Lower leg skin (tissue), 4 donors: Measurements from ENCODE around the gene UBAC2. TPM values are rescaled to one million over a fixed set of nuclear protein-coding genes. Genes with fewer than 3 reads are reported as not detected.
A peak's percentile ranks its signal among the peaks of the same experiment; 100 is the strongest.

Experiments
- DNase-seq, 2 donors: peaks; one replicate each; pipeline ENCODE4 v3.0.0-alpha.2; 2019; ENCODE audit warnings: low spot score in 2 of 2
- H3K4me3 ChIP-seq: fragments of 200-600 bp; sonication (generic); 2 replicates; pipeline ENCODE4 v1.5.1; 2017; ENCODE audit warnings: mild to moderate bottlenecking, low read depth; ENCODE audit not compliant: poor library complexity, severe bottlenecking
- POLR2A ChIP-seq, 2 donors: fragments of 450-650 bp; IDR thresholded peaks; one replicate each; pipeline ENCODE4 v1.6.1; 2016 to 2017; ENCODE audit warnings: antibody characterized with exemption in 2 of 2, mild to moderate bottlenecking in 1 of 2, moderate library complexity in 1 of 2
- WGBS, 2 donors: methylation state at CpG; one replicate each; pipeline ENCODE4 v1.1.5; 2018; 5-methylcytosine and 5-hydroxymethylcytosine counted together
- intact Hi-C: fragments of 100-400 bp; cut with DNase I; formaldehyde crosslinking; loops from one replicate; pipeline ENCODE4 v1.15.0; 2023; ENCODE audit warnings: low total_unique reads
- total RNA-seq, 4 donors: library from RNA; depleted of rRNA; stranded (reverse); fragments of >200 nt; gene quantifications; one replicate each; pipeline ENCODE4 v1.1.0, GENCODE V29; 2016
- TF ChIP-seq, protein P1 (sequence below), 3 donors: fragments of 450-650 bp; IDR thresholded peaks; one replicate each; pipeline ENCODE4 v1.5.1; 2016; ENCODE audit warnings: antibody characterized with exemption in 3 of 3, mild to moderate bottlenecking in 3 of 3, moderate library complexity in 2 of 3

UBAC2 gene
- total RNA-seq, 4 donors from 2014 or later = 94.8 to 125 (median 106) TPM

GRCh38 chr13:99308471-99309087 lies 107.9 kb downstream of the UBAC2 start:
- WGBS, 2 donors = 70 to 82% methylated on average over 3 of the region's 3 CpGs
- no peak for TF ChIP-seq POLR2A (IDR thresholded peaks at IDR 0.05)
- TF ChIP-seq, protein P1, sequence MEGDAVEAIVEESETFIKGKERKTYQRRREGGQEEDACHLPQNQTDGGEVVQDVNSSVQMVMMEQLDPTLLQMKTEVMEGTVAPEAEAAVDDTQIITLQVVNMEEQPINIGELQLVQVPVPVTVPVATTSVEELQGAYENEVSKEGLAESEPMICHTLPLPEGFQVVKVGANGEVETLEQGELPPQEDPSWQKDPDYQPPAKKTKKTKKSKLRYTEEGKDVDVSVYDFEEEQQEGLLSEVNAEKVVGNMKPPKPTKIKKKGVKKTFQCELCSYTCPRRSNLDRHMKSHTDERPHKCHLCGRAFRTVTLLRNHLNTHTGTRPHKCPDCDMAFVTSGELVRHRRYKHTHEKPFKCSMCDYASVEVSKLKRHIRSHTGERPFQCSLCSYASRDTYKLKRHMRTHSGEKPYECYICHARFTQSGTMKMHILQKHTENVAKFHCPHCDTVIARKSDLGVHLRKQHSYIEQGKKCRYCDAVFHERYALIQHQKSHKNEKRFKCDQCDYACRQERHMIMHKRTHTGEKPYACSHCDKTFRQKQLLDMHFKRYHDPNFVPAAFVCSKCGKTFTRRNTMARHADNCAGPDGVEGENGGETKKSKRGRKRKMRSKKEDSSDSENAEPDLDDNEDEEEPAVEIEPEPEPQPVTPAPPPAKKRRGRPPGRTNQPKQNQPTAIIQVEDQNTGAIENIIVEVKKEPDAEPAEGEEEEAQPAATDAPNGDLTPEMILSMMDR (IDR thresholded peaks at IDR 0.05) = no peak
- no peak overlapping the region for H3K4me3 ChIP-seq
- intact Hi-C loops = no loop called here
- DNase-seq = no peak

DNA sequence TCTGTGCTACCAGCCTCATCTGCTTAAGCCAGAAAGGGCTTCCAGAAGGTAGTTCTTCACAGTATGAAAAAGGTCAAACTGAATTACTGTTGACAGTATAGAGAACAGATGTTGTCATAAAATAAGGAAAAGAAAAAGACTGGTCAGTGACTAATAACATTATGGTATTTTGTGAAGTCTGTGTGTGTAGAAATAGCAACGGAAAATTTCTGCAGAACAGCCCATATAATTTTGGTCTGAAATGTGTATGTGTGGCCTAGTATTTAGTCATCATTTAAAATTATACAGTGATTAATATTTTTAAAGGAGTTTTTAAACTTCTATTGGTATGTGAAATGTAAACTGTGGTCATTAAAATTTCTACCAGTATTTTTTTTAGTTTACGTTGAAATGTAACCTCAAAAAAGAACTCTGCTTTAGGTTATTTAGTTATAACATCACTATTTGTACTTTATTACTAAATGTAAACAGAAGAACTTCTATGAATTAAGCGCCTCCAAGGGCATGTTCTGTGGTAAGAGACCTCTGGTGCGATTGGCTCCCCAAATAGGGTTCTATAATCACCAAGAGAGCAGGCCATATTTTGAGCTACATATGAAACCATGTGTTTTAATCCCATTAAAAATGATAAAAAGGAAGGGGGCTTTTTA lies 109.9 kb downstream of the UBAC2 start:
- H3K4me3 ChIP-seq = no peak overlapping the region
- TF ChIP-seq, protein P1 (IDR thresholded peaks at IDR 0.05) = no peak
- no peak for TF ChIP-seq POLR2A (IDR thresholded peaks at IDR 0.05)
- WGBS, 2 donors = 85 to 88% methylated on average over 4 of the region's 4 CpGs
- intact Hi-C loops = no loop called here
- DNase-seq = no peak

GRCh38 chr13:99311137-99311536 lies 110.5 kb downstream of the UBAC2 start:
- TF ChIP-seq POLR2A (IDR thresholded peaks at IDR 0.05) = no peak
- TF ChIP-seq, protein P1 (IDR thresholded peaks at IDR 0.05) = no peak
- intact Hi-C loops = no loop called here
- WGBS, 2 donors = 81 to 87% methylated on average over 4 of the region's 4 CpGs
- DNase-seq = no peak
- no peak overlapping the region for H3K4me3 ChIP-seq

GRCh38 chr13:99311748-99312492 lies 111.3 kb downstream of the UBAC2 start:
- H3K4me3 ChIP-seq = no peak overlapping the region
- intact Hi-C loops = no loop called here
- TF ChIP-seq, protein P1 (IDR thresholded peaks at IDR 0.05) = no peak
- TF ChIP-seq POLR2A (IDR thresholded peaks at IDR 0.05) = no peak
- no peak for DNase-seq
- WGBS, 2 donors = 76 to 80% methylated on average over 10 of the region's 10 CpGs

GRCh38 chr13:99312493-99312883 lies 111.8 kb downstream of the UBAC2 start:
- WGBS, 2 donors = 52 to 68% methylated on average over 7 of the region's 7 CpGs
- no peak for TF ChIP-seq POLR2A (IDR thresholded peaks at IDR 0.05)
- TF ChIP-seq, protein P1 (IDR thresholded peaks at IDR 0.05) = no peak
- DNase-seq = peak; percentile 89 to 95
- intact Hi-C loops = no loop called here
- no peak overlapping the region for H3K4me3 ChIP-seq
